Measurements from ENCODE around the gene ACRBP.

GRCh38 chr12:6666211-6666610, 19.0 kb upstream of the ACRBP start:
- no peak for TF ChIP-seq CTCF (IDR thresholded peaks at IDR 0.05; ENCODE audit: low read depth, low read length)
- no peak for TF ChIP-seq POLR2A (IDR thresholded peaks at IDR 0.05; ENCODE audit: extremely low read depth, insufficient read length)
- no peak for TF ChIP-seq MAX (IDR thresholded peaks at IDR 0.05; ENCODE audit: low read depth, low read length)
- no peak for TF ChIP-seq MYC (IDR thresholded peaks at IDR 0.05; ENCODE audit: low read depth, low read length)

Measured in NB4 (cell line).